RKO (cell line): Measurements from ENCODE around the gene STAT4.

ENCODE experiments used
- DNase-seq: peaks from one replicate; pipeline ENCODE4 v3.0.0-alpha.2; 2016; ENCODE audit warnings: low spot score

STAT4 gene

DNA sequence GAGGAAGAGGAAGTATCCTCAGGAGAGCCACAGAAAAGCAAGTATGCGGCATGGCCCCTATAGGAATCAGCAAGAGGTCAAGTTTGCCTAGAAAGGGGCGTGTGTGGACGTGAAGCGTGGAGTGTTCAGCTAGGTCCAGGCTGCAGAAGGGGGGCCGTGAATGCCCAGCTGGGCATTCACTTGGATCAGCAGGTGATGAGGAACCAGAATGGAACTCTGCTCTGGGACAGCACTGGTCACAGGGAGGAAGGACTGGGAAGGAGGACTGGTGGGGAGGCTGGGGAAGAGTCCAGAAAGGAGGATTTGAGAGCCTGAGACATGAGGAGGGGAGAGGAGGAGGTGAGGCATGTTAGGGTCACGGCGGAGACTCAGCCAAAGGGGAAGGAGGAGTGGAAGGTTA, 156.6 kb downstream of the STAT4 start:
- no peak for DNase-seq

DNA sequence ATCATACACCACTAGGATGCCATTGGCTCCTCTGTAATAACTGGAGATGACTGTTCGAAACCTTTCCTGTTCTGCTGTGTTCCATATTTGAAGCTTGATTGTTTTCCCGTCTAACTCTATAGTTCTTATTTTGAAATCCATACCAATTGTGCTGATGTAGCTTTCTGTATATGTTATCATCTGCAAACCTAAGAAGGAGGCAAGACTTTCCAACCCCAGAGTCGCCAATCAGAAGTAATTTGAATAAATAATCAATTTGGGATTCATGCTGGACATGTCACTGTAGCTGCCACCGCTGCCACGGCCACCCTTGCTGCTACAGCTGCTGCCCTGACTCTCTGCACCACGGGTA, 157.5 kb downstream of the STAT4 start:
- DNase-seq, result no peak

DNA sequence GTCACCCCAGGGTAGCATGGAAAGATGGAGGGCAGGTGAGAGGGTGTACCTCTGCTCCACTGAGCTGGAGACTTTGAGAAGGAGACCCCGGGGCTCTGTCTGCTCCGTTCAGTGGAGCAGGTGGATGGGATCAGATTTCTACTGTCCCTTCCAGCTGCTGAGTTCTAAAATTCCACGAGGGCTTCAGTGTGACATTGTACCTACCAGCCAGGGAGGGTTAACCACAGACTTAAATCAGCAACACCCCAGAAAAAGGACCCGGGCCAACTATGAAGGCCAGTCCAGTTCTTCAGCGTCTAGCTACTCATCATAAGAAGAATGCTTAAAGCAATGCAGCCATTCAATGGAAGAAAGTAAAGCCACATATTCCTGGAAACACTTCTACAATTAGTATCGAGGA, 160.7 kb downstream of the STAT4 start:
- no peak for DNase-seq

DNA sequence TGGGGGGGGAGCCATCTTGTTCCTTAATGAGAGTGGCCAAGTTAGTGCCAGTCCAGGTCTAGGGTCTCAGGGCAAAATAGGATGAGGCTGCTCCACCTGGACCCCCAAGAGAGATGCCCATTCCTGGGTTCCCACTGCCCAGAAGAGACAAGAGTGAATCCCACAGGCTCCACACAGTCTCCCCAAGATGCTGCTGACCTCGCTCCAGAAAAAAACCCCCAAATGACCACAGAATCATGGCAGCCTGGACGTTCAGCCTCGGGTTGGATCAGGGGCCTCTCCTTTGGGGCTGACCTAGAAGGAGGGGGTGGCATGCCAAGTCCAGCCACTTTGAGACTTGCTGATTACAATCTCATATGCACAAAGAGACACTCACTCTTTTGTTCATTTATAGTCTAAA, 161.9 kb downstream of the STAT4 start:
- no peak for DNase-seq

DNA sequence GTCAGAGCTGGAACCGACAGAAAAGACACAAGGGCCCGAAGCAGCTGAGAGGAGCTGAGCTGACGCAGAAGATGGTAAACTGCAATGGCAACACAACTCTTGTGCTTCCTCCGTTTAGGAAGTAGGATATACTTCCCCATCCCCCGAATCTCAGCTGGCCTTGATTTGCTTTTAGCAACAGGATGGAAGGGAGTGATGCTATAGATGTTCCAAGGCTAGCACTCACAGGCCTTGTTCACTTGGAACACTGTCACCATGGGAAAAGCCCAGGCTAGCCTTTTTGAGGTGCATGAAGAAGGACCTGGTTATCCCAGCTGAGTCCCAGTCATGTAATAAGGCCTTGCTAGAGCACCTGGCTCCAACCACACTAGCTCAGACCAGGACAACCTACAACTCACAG, 162.9 kb downstream of the STAT4 start:
- no peak for DNase-seq

DNA sequence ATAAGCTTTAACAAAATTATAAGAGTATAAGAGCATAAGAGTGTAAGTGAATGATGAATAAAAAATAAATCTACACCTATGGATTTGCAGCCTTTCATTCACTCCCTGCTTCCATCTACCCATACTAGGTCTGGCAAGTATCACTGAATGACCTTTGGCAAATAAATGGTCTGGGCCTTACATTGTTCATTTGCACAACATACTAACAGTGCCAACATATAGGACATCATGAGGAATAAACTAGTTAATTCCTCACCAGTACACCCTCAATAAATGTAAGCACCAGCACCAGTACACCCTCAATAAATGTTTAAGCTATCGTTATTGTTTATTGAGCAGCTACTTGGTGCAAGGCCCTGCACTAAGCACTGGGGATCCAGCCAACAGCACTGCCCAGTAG, 163.7 kb downstream of the STAT4 start:
- no peak for DNase-seq

DNA sequence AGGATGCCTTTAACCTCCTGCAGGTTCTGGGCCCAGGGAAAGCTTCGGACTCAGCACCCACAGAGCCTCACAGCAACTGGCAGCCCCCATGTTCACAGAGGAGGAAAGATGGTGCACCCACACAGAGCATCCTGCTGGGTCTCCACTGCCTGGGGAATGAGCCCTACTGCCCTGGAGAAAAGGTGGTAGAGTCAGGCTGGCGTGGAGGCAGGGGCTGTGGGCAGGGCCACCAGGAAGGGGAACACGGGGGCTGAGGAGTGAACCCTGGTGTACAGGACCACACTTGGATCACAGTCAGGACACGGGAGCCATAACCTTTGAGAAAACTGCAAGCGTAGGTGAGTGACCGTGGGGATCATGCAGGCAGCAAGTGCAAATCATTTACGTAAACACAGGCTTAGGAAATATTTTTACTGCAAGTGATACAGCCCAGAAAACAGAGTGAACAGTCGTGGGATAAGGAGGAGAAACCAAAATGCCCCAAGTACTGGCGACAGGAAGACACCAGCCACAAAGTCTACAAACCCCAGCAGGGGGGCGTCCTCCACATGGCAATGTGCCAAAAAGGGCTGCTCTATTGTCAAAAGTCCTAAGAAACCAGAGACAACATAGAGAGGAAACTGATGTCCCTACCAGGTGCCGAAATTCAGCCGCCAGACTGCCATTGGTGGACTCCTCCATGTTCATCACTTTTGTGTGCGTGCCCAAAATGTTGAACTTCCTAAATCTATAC, 164.4 kb downstream of the STAT4 start:
- DNase-seq, result no peak

DNA sequence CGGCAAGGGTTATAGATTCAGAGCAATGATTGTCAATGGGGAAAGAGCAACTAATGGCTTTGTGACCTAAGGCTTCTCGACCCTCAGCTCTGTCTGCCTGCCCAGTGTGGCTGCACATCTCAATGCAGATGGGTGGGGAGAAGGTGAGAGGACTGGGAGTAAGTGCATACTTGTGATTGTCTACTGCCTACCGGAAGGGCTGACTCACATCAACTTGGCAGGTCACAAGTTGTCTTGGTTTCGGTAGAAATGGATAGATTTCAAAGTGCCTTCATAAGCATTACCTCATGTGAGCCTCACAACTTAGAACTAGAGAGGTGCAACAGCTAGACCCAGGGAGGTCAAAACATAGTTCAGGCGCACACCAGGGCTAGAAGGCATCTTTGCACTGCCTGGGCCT, 166.2 kb downstream of the STAT4 start:
- no peak for DNase-seq

DNA sequence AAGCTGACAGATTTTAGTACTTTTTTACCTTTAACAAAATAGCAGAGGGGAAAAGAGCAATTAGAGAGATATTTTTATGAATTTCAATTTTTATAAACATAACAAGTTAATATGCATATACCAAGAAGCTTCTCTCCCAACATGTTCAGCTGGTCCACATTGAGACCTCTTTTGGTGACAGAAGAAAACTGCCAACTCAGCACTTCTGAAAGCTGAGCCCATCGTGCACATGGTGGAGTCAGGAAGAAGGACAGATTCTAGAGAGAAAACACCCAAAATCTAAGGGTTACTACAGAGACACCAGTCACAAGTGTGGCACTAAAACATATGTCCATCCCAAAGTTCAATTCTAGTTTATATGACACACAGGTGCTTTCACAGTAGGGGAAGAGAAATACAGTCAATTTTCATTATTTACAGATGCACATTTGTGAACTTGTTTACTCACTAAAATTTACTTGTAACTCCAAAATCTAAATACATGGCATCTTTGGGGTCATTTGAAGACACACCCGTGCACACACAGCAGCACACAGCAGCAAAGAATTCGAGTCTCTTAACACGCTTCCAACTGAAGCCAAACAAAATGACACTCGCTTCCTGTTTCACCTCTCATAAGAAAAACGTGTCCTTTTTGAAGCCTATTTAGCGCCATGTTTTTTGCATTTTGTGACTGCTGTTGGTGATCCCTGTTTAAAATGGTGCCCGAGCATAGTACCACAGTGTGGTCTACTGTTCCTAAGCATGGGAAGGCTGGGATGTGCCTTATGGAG, 168.3 kb downstream of the STAT4 start:
- DNase-seq, result no peak

DNA sequence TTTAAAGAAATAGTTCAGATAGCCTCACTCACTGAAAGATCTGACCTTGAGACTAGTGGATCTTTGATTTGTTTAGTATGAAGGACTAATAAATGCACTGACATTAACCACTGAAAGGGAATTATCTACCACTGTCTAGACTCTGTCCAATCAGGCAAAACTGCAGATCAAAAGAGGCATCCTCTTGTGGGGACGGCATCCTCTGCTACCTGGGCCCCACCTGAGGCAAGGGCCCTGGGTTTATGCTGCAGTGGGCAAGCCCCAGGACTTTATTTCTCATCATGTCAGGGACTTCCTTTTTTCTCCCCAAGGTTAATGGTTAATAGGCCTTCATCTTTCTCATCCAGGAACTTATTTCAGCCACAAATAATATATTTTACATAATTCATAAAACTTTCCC, 169.1 kb downstream of the STAT4 start:
- DNase-seq, result no peak

DNA sequence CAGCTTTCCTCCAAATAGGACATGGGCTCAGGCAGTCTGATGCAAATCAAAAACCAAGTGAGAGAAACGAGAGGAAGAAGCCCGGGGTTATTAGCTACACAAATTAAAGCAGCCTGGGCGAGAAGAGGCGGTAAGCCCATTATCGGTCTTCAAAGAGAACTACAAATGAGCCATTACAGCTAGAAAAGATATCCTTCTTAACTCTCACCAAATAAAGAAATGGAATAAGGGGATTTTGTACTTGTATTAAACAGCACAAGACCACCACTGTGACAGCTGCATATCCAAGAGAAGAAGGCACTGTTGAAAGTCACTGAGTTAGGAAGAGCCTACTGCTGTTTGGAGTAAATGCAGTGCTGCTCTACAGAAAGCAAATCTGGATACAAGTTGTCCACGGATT, 169.5 kb downstream of the STAT4 start:
- no peak for DNase-seq

DNA sequence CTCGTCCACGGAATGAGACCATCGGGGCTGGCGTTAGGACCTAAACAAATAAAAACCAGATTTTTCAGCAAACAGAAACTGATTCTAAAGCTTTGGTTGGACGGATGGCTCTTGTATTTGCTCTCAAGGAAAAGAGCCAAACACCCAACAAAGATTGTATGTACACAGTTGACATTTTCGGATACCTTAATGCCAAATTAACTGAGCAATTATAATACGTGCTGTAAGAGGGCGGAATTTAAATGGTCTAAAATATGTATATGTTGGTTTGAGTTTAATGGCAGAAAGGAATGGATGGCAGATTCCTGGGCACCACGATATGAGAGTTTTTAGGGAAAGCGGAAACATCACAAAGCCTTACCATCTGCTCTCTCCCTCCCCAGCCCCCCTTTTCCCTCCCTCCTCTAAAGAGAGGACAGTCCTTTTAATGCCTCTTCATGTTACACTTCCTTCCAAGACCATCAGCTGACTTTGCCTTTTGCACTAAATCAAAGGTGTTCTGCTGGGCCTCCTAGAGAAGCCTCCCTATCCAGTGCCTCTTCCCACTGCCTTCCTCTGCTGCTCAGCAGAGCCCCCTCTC, 170.1 kb downstream of the STAT4 start:
- DNase-seq, result no peak

DNA sequence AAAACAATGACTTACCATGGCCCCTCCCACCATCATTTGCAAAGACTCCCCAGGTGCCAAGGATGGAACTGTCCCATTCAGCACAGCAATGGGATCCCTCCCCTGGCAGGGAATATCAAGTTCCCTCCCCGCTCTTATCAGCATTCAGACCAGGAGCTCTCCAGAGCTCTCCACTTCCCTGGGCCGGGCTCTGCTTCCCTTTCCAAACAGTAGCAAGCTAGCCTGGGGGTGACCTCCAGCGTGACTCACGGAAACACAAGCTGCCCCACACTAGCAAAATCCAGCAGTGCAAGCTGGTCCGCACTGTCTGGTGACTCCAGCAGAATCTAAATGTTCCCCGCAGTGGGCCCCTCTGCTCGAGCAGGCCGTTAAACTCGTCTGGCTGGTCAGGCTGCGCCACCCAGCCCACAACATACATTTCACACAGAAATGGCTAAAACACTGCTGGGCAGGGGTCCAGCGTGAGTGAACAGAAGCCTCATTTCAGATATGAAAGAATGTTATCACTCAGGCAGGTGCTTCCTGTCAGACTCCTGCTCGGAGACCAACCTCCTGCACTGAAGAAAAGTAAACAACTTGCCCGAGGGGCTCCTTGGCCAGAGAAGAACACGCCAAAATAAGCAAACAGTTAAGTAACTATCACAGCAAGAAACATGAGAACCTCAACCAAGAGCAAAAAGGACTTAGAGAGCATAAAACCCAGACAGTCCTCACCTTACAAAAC, 170.7 kb downstream of the STAT4 start:
- no peak for DNase-seq
